Measurements from ENCODE around the gene CLN5.

Gene CLN5

DNA sequence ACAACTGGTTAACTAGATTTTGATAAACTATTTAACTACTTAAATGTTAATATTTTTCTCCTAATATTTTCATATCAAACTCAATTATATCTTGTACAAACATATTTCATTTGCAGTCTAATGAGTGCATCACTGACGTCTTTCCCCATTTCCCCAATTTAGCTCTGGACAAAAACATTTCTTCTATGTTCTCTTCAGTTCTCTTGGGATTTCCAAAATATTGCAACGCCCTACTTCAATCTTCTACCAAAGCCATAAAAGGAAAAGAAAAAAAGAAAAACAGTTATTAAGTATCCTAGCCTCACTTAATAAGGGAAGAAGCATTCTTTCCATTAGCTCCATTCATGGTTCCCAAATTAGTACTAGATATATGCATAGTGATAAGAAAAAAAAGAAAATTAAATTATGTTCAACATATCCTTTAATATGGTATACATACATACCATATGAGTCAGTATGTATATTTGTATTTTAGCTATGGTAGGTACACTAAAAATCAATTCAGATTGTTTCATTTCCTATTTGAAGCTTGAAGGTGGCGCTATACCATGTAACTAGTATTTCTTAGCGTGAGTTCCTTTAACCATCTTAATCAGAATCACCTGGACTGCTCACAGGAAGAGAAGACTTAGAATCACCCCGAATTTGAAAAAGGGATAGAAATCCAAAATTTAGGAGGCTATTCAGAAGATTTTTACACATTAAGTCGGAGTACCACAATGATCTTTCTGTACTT lies 25.2 kb downstream of the CLN5 start:
- in situ Hi-C loops (cut with HindIII; ENCODE audit: low sequenced_read_pairs): no loop called here

DNA sequence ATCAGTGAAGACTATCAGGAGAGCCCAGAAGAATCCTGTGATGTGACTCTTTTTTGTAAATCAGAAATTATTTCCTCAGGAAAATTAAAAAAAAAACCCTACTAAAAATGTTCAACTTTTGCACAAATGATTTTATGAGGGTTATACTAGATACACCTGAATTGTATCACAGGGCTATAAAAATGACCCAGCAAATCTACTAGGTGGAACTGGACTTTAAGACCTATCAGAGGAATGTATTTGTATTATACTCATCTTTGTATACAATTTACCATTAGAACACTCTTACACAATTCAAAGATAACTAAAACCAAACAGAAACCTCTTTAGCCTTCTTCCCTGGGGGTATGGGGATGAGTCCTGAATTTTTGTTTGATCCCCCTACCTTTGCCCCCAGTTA lies 27.9 kb downstream of the CLN5 start:
- in situ Hi-C loops (cut with HindIII; ENCODE audit: low sequenced_read_pairs): no loop called here

DNA sequence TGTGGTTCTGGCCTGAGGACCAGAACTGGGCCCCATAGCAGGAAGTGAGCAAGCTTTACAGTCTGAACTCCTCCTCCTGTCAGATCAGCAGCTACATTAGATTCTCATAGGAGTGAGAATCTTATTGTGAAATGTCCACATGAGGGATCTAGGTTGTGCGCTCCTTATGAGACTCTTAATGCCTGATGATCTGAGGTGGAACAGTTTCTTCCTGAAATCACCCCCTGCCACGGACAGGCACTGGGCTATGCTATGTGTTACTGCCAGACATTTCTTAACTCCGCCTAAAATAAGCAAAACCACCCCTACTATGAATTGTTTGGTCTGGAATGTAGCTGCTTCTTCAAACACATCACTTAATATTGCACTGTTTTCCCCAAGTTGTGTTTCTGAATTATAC lies 30.5 kb downstream of the CLN5 start:
- in situ Hi-C loops (cut with HindIII; ENCODE audit: low sequenced_read_pairs): no loop called here

DNA sequence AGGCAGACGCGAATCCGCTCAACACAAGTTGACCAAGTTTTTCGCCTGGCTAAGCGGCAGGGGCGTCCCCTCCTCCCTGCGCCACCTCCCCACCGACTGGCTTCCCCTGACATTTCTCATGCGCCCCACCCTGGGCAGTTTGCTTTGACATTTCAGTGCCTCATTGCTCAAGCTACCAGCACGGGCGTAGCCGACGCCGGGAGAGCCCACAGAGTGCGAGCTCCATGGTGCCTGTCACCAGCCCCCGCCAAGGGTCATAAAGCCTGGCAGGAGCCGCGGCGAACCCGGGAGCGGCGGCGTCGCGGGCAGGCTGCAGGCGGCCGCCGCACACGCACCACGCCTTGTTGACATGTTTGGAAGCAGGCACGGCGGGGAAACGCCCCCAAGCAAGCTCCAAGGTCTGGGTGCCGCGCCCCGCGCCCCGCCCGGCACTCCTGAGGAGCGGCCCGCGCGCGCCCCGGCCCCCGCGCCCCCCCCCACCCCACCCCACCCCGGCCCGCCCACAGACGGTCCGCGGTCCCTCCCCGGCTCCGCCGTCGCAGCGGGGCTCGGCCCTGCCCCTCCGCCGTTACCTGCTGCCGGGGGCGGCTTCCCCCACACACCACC lies 34.5 kb downstream of the CLN5 start:
- in situ Hi-C loops (cut with HindIII; ENCODE audit: low sequenced_read_pairs): no loop called here

DNA sequence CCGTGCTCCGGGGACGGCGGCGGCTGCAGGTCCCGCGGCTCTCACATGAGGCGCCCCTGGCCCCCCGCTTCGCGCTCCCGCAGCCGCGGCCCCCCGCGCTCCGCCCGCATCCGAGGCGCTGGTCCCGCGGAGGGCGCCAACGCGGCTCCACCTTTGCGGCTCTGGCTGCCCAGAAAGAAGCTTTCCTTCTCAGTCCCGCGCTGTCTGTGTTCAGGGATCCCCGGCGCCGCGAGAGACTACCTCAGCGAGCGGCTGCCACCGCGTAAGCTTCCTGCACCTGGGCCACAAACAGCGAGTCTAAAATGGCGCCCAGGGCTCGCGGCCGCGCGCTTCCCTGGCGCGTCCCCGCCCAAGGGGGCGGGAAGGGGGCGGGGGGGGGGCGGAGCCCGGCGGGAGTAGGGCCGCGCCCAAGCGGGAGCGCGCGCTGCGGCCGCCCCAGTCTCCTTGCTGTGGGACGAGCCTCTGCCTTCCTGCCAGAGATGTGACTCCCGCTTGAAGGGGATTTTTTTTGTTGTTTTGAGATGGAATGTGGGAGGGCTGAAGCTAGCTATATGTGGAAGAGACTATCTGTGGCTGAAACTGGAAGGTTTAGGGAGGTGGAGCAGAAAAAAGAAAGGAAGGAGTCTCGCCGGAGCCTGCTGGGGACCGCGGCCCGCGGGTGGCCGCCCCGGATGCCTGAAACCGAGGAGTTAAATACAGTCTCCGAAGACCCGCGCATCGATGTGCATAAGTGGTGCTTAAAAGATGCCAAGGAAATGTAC lies 35.2 kb downstream of the CLN5 start, which contains the start of gene FBXL3:
Gene FBXL3 (minus strand): TSS at position 299 of the 761 bp plus-strand sequence. CDS start 5,299 bp downstream, outside the sequence.
- in situ Hi-C loops (cut with HindIII; ENCODE audit: low sequenced_read_pairs): no loop called here

DNA sequence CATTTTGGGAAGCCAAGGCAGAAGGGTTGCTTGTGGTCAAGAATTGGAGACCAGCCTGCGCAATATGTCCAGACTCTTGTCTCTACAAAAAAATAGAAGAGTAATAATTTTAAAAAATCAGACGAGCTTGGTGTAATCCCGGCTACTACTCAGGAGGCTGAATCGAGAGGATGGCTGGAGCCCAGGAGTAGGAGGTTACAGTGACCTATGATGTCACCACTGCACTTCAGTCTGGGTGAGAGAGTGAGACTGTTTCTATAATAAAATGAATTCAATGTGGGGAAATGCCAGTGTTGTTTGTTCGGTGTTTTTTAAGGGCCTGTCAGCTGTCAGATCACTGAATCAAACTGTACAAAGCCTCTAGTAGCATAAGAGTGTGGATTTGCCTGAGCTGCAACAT lies 36.3 kb downstream of the CLN5 start:
- in situ Hi-C loops (cut with HindIII; ENCODE audit: low sequenced_read_pairs): no loop called here

DNA sequence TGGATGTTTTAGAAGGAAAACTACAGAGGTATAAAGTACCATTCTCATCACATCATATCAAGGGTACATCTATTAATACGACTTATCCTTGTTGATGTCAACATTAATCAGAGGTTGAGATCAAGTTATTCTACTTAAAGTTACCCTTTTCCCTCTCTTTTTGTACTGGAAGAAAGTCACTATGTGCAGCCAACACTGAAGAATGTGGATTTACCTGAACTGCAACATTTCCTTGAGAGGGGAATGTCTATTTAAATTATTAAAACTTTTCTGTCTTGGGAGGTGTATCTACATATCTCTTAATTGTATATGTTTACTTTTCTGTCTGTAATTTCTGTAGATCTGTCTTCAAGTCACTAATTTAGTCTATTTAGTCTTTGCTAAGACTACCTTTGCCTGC lies 37.6 kb downstream of the CLN5 start:
- in situ Hi-C loops (cut with HindIII; ENCODE audit: low sequenced_read_pairs): no loop called here

DNA sequence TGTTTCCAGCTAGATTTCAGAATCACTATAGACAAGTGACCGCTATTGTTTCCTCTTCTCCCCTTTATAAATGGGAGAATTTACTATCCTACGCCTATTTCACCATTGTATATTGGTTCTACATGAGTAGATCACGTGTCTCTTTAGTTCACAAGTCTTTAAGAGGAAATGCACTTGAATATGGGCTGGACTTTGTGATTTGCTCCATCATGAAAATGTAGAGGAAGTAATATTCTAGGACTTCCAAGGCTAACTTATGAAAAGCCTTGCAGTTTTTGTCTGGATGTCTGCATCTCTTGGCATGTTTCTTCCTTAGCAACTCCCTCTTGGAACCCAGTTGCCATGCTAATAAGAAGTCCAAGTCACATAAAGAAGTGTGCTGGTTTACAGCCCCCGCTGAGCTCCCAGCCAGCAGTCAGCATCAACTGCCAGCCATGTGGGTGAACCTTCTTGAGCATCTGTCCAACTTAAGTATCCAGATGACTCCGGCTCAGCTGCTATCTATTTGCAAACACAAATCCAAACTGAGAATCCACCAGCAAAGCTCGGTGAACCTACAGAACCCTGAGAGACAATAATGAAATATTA lies 39.9 kb downstream of the CLN5 start:
- in situ Hi-C loops (cut with HindIII; ENCODE audit: low sequenced_read_pairs): no loop called here

DNA sequence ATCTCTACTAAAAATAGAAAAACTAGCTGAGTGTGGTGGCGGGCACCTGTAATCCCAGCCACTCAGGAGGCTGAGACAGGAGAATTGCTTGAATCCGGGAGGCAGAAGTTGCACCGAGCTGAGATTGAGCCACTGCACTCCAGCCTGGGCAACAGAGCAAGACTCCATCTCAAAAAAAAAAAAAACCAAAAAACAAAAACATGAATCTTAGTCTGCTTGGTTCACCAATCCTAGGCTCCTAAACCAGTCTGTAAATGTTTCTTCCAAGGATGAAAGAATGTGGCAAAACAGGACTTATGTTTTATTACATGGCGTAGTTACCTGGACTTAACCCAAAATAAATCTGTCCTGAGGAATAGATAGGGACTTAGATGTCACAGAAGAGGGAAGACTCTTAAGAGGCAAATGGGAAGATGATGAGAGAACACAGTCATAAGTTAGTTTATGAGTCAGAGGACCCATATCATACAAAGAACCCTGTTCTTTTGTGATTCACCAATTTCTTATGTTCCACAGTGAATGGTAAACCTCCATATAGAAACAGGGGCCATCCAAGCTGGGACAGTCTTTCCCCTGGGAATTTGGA lies 41.9 kb downstream of the CLN5 start:
- in situ Hi-C loops (cut with HindIII; ENCODE audit: low sequenced_read_pairs): no loop called here

DNA sequence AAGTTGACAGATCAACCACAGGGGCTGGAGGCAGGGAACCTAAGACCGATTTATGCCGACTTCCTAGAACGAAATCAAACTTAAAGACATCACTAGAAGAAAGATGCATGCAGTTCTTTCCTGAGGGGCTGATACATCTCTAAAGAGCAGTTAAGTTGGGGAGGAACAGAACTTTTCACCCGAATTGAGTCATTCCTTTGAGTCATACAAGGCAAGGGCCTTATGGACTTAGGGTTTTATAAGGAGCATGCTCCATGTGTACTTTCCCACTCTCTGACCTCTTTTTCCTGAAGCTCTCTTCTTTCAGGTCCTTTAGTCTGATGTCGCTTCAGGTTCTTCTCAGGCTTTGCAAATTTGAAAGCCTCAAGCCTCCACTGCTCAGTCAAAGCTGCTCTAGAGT lies 43.0 kb downstream of the CLN5 start:
- in situ Hi-C loops (cut with HindIII; ENCODE audit: low sequenced_read_pairs): no loop called here

DNA sequence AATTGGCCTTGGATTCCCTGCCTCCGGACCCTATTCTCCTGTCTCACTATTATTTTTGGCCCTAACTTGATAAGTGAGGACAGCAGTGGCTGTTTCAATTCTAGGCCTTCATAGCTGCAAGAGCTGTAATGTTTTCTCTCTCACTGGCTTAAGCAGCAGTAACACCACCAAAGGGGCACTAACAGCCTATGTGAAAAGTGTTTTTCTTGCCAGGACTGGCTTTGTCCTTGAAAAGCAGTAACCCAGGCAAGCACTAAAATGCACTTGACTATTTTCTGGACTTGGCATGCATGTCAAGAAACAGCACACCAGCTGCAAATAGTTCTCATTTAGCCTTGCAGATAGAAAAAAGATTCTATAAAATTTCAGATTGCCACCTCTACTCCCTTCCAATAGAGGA lies 44.4 kb downstream of the CLN5 start:
- in situ Hi-C loops (cut with HindIII; ENCODE audit: low sequenced_read_pairs): no loop called here

DNA sequence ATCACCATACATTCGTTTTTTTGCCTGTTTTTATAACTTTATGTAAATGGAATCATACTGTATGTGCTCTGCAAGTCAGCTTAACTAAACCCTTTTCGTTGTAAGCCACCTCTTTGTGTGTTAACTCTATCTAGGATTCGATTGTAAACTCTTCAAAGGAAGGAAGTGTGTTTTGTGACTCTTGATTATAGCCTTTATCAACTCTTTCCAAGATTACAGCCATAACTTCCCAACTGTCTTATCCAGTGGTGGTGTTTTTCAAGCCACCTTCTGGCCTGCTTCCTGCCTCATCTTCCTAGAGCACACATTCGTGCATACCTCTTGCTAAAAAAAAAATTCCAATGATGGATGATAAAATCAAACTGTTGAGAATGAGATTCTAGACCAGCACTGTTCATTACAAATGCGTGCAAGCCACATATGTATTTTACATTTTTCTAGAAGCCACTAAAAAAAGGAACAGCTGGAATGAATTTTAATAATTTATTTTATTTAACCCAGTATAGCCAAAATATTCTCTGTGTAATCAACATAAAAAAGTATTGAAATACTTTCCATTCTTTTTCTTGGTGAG lies 47.1 kb downstream of the CLN5 start:
- in situ Hi-C loops (cut with HindIII; ENCODE audit: low sequenced_read_pairs): no loop called here

DNA sequence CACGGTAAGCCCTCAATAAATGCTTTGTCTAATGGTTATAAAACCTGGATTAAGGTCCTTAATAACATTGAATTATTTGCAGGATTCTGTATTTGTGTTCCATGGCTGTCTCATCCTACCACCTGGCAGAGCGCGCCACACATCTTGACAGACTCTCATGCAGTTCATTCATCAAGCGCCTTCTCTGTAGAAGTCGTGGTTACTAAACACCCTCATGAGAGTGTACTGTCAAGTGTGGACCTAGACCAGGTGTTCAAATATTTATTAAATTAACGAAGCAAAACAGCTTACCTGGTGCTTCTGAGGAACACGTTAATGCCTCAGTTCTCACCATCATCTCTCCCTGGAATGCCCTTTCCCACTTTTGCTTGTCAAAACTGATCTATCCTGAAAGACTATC lies 48.2 kb downstream of the CLN5 start:
- in situ Hi-C loops (cut with HindIII; ENCODE audit: low sequenced_read_pairs): no loop called here

DNA sequence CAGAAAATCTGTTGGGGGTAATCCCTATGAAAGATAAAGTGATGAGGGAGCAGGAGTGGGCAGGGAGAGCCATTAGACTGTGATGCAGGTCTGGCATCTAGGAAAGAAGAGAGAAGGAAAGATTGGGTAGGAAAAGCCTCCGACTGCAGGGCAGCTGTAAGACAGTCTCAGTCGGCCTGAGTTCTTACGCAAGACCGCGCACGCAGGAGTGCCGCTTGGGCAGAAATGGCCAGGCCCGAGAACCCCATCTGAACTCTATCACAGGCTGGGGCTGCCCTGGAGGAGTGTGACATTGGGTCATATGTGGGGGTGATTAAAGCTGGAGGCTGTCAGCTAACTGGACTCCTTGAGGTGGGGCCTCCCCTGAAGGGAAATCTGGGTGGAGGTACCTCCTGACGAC lies 49.0 kb downstream of the CLN5 start:
- in situ Hi-C loops (cut with HindIII; ENCODE audit: low sequenced_read_pairs): no loop called here

DNA sequence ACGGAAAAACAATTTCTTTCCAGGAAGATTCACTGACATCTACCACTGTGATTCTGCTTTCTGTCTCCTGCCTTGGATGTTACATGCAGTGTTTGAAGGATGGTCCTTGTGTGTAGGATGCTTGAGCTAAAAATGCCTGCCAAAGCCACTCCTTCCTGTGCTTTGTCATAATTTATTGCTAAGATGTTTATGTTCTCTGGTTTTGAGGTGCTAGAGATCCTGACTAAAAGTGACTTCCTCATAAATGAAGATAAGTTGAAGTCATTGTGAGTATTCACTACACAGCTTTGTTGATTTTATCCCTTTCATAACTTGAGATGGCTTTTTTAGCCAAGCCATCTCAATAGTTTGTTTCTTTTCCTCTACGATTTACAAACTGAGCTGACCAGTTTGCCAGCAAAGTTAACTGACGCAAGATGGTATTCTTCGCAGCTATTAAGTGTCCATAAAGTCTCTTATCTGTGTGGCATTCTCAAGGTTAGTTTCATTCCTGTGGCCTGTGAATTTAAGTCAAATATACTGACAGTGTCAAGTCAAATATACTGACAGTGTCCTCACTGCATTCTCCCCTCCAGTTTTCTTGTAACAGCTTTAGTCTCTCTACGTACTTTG lies 50.8 kb downstream of the CLN5 start:
- in situ Hi-C loops (cut with HindIII; ENCODE audit: low sequenced_read_pairs): no loop called here

DNA sequence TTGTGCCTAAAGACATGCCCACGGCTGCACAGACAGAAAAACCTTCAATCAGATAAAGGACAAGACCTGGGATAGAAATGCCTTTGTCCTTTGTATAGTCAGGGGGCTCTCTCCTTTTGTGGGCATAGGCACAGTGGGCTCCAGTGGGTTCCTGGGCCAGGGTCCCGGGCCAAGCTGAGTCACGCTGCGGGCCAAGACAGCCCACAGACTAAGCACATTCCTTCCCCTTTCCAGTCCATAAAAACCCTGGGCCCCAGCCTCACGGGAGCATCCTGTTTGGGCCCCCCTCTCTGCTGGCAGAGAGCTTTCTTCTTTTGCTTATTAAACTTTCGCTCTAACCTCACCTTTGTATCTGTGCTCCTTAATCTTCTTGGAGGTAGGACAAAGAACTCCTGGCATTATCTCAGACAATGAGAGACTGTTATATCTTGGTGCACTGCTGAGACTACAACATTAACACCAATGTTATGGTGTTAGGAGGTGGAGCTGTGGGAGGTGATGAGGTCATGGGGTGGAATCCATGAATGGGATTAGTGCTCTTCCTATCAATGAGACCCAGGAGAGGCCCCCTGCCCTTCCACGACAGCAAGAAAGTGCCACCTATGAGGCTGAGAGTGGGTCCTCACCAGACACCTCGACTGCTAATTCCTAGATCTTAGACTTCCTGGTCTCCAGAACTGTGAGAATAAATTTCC lies 55.9 kb downstream of the CLN5 start:
- in situ Hi-C loops (cut with HindIII; ENCODE audit: low sequenced_read_pairs): no loop called here

DNA sequence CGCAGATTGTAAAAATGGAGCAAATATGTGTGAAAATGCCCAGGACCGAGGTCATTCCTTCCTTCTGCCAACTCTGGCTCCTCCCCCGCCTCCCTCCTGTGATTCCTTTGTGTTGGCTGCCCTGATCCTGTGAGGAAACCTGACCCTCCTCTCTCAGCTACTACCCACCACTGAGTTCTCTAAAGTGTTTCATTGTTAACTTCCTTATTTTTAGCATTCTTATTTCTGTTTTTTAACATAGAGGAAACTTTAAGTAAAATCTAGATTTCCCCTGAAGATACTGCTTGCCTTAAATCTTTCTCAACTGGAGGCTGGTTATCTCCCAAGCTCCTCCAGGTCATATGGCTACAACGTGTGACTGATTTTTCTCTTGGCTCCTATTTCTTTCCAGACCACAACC lies 56.8 kb downstream of the CLN5 start:
- in situ Hi-C loops (cut with HindIII; ENCODE audit: low sequenced_read_pairs): no loop called here

DNA sequence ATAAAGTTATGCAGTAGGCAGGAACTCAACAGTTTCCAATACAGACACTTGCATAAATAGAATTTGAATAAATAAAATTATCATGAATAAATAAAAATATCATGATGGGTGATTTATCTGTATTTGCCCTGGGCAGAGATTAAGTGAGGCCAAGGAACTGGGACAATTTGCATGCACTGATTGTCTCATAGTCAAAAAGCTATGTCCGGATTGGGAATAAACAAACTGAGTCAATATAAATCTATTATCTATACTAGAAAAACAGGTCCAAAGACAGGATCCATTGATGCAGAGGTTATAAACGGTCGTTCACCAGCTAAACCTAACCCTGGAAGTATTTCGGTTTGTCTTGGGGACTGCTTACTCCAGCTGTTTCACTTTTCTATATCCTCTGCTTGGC lies 61.3 kb downstream of the CLN5 start:
- in situ Hi-C loops (cut with HindIII; ENCODE audit: low sequenced_read_pairs): no loop called here
